Thymus (tissue), 11 donors: ENCODE measurements around the gene ST6GAL1. TPM values are rescaled to one million over a fixed set of nuclear protein-coding genes. Genes with fewer than 3 reads are reported as not detected.
"Not testable (repeated sequence)": the region's sequence is repeated elsewhere in the genome, so short reads cannot be mapped to it uniquely, and the experiment has no call there.

ENCODE experiments used
- DNase-seq, 9 donors: peaks; one replicate each; pipeline ENCODE4 v3.0.0-alpha.2; 2013; ENCODE audit warnings: low spot score in 9 of 9, low read depth in 6 of 9, missing footprints in 1 of 9
- H3K27ac ChIP-seq, 2 donors: one replicate each; pipeline ENCODE4 v1.5.1; 2013; ENCODE audit warnings: control low read depth in 1 of 2, low read depth in 1 of 2, low read length in 1 of 2, mild to moderate bottlenecking in 1 of 2, moderate library complexity in 1 of 2
- H3K27me3 ChIP-seq, 2 donors: one replicate each; pipeline ENCODE4 v1.5.1; 2013; ENCODE audit warnings: low read length in 1 of 2; ENCODE audit not compliant: control insufficient read depth in 2 of 2, insufficient read depth in 1 of 2
- H3K36me3 ChIP-seq, 2 donors: one replicate each; pipeline ENCODE4 v1.5.1; 2013; ENCODE audit warnings: low read length in 1 of 2, mild to moderate bottlenecking in 1 of 2, moderate library complexity in 1 of 2; ENCODE audit not compliant: control insufficient read depth in 2 of 2, insufficient read depth in 2 of 2
- H3K4me1 ChIP-seq, 2 donors: one replicate each; pipeline ENCODE4 v1.5.1; 2013; ENCODE audit warnings: low read length in 2 of 2; ENCODE audit not compliant: control insufficient read depth in 2 of 2, insufficient read depth in 2 of 2
- H3K4me3 ChIP-seq, 2 donors: one replicate each; pipeline ENCODE4 v1.5.1; 2013; ENCODE audit warnings: low read length in 2 of 2, control low read depth in 1 of 2, mild to moderate bottlenecking in 1 of 2
- H3K9me3 ChIP-seq, 2 donors: one replicate each; pipeline ENCODE4 v1.5.1; 2013; ENCODE audit warnings: low read length in 1 of 2, mild to moderate bottlenecking in 1 of 2; ENCODE audit not compliant: control insufficient read depth in 2 of 2, insufficient read depth in 1 of 2
- WGBS: extraction: QIAGEN DNeasy Blood & Tissue Kit; methylation state at CpG from one replicate; pipeline ENCODE4 v1.1.7; 2013; 5-methylcytosine and 5-hydroxymethylcytosine counted together
- polyA plus RNA-seq: library from polyadenylated mRNA; stranded (reverse); fragments of 200-250 nt; gene quantifications from one replicate; pipeline ENCODE4 v1.2.3, GENCODE V29; 2013
- total RNA-seq: library from RNA; stranded (reverse); fragments of 120-200 nt; gene quantifications from one replicate; pipeline ENCODE4 v1.2.4, GENCODE V29; 2013
- donor health status: healthy.

The ST6GAL1 gene
- total and polyA plus RNA-seq, 2 donors: 37.6 to 39.2 TPM

- no peaks in the 10 kb centered on the region for H3K27me3 ChIP-seq
- peak overlapping the region in 1 of 2 donors; percentile 85 for H3K27ac ChIP-seq
- DNase-seq: no peak
- H3K36me3 ChIP-seq: peaks cover 0 to 2% of the 10 kb centered on the region in 2 donors
- no peak overlapping the region for H3K4me3 ChIP-seq
- H3K9me3 ChIP-seq: no peaks in the 10 kb centered on the region
- H3K4me1 ChIP-seq: peaks cover 2 to 49% of the 10 kb centered on the region in 2 donors
- WGBS: 96% methylated on average over 1 of the region's 1 CpG
These were observed 59.1 kb downstream of the ST6GAL1 start for GRCh38 chr3:186989429-186989828.

DNA sequence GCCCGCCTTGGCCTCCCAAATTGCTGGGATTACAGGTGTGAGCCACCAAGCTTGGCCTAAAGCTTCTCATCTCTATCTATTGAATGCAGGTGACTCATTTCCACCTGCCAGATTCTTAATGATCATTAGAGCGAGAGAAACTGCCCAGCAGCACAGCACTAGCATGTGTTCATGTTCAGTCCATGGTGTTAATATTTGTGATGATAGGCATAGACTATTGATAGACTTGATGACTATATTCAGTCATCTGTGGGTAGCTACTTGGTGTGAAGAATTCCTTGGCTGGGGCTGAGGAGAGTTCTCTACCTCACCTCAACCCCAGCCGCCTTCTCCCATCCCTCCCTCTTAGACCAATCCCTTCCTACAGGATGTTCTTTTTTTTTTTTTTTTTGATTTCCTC is 60.0 kb downstream of the ST6GAL1 start:
- H3K27ac ChIP-seq: no peak overlapping the region
- no peak for DNase-seq
- H3K4me3 ChIP-seq: no peak overlapping the region
- H3K4me1 ChIP-seq: peaks cover 2 to 53% of the 10 kb centered on the region in 2 donors
- H3K27me3 ChIP-seq: no peaks in the 10 kb centered on the region
- no peaks in the 10 kb centered on the region for H3K9me3 ChIP-seq
- 98% methylated on average over 3 of the region's 3 CpGs for WGBS
- H3K36me3 ChIP-seq: peaks cover 0 to 2% of the 10 kb centered on the region in 2 donors

DNA sequence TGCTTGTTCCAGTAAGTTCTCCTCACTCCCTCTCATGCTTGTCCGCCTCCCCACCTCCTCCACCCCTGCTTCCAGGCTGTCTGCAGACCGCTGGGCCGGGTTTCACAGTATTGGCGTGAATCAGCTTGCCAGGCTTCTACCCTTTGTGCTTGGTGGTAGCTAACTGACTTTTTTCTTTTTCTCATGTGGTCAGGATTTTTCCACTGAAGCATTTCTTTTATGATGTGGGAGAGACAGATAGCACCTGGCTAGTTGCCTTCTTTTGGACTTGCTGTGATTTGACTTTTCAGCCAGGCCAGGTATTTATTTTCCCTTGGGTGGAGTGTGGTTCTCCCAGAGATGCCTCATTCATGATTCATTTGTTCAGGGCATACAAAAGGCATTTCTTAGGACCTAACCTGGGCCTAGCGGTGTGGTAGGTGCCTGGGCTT is 60.6 kb downstream of the ST6GAL1 start:
- Histone ChIP-seq H3K9me3 (no peaks in the 10 kb centered on the region), H3K27me3 (no peaks in the 10 kb centered on the region), H3K4me3 (no peak overlapping the region), H3K4me1 (peaks cover 2 to 57% of the 10 kb centered on the region in 2 donors), H3K36me3 (peaks cover 0 to 2% of the 10 kb centered on the region in 2 donors), H3K27ac (no peak overlapping the region)
- DNase-seq: no peak
- 87% methylated on average over 5 of the region's 5 CpGs for WGBS

- Histone ChIP-seq H3K27me3 (no peaks in the 10 kb centered on the region), H3K27ac (no peak overlapping the region), H3K4me3 (no peak overlapping the region), H3K36me3 (peaks cover 0 to 2% of the 10 kb centered on the region in 2 donors), H3K9me3 (no peaks in the 10 kb centered on the region), H3K4me1 (peaks cover 6 to 62% of the 10 kb centered on the region in 2 donors)
- 99% methylated on average over 4 of the region's 4 CpGs for WGBS
- no peak for DNase-seq
These were observed 61.1 kb downstream of the ST6GAL1 start for GRCh38 chr3:186991470-186991869.

GRCh38 chr3:186992096-186992495 is 61.8 kb downstream of the ST6GAL1 start:
- not testable (repeated sequence) for H3K27ac ChIP-seq
- WGBS: 98% methylated on average over 1 of the region's 1 CpG
- peaks cover 6 to 66% of the 10 kb centered on the region in 2 donors for H3K4me1 ChIP-seq

GRCh38 chr3:186993210-186993782 is 63.0 kb downstream of the ST6GAL1 start:
- 98% methylated on average over 7 of the region's 7 CpGs for WGBS
- Histone ChIP-seq H3K4me3 (no peak overlapping the region), H3K4me1 (peaks cover 4 to 67% of the 10 kb centered on the region in 2 donors), H3K27me3 (no peaks in the 10 kb centered on the region), H3K27ac (no peak overlapping the region), H3K9me3 (no peaks in the 10 kb centered on the region), H3K36me3 (peaks cover 0 to 4% of the 10 kb centered on the region in 2 donors)
- no peak for DNase-seq

More at GRCh38 chr3:186992096-186992495, 61.8 kb downstream of the ST6GAL1 start:
- H3K4me3 ChIP-seq, H3K36me3 ChIP-seq, DNase-seq, H3K27me3 ChIP-seq, H3K9me3 ChIP-seq: not testable (repeated sequence)

DNA sequence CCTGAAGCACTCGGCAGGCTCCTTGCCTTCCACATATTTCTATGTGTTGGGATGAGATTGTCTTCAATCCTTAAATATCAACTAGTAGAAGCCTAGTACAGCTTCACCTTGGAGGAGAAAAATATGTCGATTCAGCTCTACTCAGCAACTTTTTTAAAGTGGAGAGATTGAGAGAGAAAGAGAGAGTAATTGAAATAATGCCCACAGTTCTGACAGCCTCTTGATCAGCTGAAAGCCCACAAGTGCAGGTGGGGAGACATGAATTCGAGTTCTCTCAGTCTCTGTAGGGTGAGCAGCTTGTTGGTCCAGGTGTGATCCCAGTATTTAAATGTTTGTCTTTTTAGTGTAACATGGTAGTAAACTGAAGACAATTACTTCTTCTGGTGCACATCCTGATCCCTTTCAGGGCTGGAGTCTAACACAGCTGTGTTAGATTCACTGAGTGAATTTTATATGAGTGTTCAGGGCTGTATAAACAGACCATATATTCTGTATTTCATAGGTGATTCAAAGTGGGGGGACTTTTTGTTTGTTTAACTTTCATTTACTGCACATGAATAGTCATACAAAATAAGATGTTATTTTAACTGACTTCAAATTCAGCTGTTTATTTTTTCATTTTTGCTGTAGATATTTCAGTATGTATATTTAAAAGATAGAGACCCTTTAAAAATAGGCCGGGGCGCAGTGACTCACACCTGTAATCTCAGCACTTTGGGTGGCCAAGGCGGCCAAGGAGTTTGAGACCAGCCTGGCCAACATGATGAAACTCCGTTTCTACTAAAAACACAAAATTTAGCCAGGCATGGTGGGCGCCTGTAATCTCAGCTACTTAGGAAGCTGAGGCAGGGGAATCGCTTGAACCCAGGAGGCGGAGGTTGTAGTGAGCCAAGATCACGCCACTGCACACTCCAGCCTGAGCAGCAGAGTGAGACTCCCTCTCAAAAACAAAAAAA is 64.0 kb downstream of the ST6GAL1 start:
- WGBS: 93% methylated on average over 11 of the region's 11 CpGs
- no peak overlapping the region for H3K4me3 ChIP-seq

DNA sequence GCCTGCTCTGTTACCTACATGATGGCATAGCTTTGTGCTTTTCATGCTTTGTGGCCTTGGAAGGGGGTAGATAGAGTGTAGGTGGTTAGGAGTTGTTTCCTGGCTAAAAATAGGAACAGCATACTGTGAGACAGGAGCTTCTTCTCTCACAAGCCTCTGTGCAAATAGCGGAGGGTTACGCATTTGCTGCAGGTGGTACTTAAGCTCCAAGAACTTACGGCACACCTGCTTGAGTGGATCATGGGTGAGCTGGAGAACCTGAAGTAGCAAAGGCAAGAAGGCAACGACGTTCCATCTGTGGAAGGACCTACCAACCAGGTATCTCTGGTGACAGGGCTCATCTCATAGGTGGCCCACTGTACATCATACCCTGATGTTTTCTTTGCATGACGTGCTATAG is 66.0 kb downstream of the ST6GAL1 start:
- WGBS: 89% methylated on average over 6 of the region's 6 CpGs
- H3K4me3 ChIP-seq: no peak overlapping the region
- no peaks in the 10 kb centered on the region for H3K9me3 ChIP-seq
- DNase-seq: peak in 2 of 9 donors; percentile 51 to 53
- peak overlapping the region in 1 of 2 donors; percentile 48 for H3K27ac ChIP-seq
- H3K27me3 ChIP-seq: no peaks in the 10 kb centered on the region
- H3K4me1 ChIP-seq: peaks cover 4 to 46% of the 10 kb centered on the region in 2 donors
- peaks cover 0 to 6% of the 10 kb centered on the region in 2 donors for H3K36me3 ChIP-seq

More for the DNA sequence above, 64.0 kb downstream of the ST6GAL1 start:
- Histone ChIP-seq H3K9me3 (no peaks in the 10 kb centered on the region), H3K4me1 (peaks cover 4 to 63% of the 10 kb centered on the region in 2 donors), H3K27me3 (no peaks in the 10 kb centered on the region), H3K27ac (peak overlapping the region in 1 of 2 donors; percentile 48), H3K36me3 (peaks cover 0 to 4% of the 10 kb centered on the region in 2 donors)
- DNase-seq: peak in 3 of 9 donors; percentile 50 to 61 (median 52)

GRCh38 chr3:186997061-186997460 is 66.7 kb downstream of the ST6GAL1 start:
- WGBS: 93% methylated on average over 3 of the region's 3 CpGs
- no peak for DNase-seq
- peaks cover 4 to 40% of the 10 kb centered on the region in 2 donors for H3K4me1 ChIP-seq
- H3K9me3 ChIP-seq: no peaks in the 10 kb centered on the region
- H3K36me3 ChIP-seq: peaks cover 0 to 7% of the 10 kb centered on the region in 2 donors
- no peak overlapping the region for H3K27ac ChIP-seq
- H3K4me3 ChIP-seq: no peak overlapping the region
- H3K27me3 ChIP-seq: no peaks in the 10 kb centered on the region
